HTR-8/SVneo (cell line): ENCODE data around the gene JSRP1.
A peak's percentile ranks its signal among the peaks of the same experiment; 100 is the strongest.
"Not testable (repeated sequence)": the region's sequence is repeated elsewhere in the genome, so short reads cannot be mapped to it uniquely, and the experiment has no call there.

ENCODE experiments used
- DNase-seq: peaks from one replicate; pipeline ENCODE4 v3.0.0; 2011; ENCODE audit warnings: low spot score, mixed read lengths; ENCODE audit not compliant: insufficient read length
- FAIRE-seq: peaks from 2 replicates; lab custom pipeline; 2011; peaks lifted over from hg19 to GRCh38; lab: Jason Lieb, UNC

JSRP1 gene

GRCh38 chr19:2282862-2283237 is 26.6 kb upstream of the JSRP1 start:
- FAIRE-seq, result no peak
- no peak for DNase-seq

- peak; percentile 44 for DNase-seq
- FAIRE-seq, result peak; percentile 68
Measured at GRCh38 chr19:2282062-2282861, 26.0 kb upstream of the JSRP1 start, which contains the start of gene PEAK3. TSS of gene PEAK3 (minus strand) at chr19:2282175. CDS start at chr19:2280931, 1,244 bp downstream.

GRCh38 chr19:2281265-2282061 is 25.2 kb upstream of the JSRP1 start:
- not testable (repeated sequence) for DNase-seq, FAIRE-seq

- FAIRE-seq (no peak), DNase-seq (no peak)
Measured at GRCh38 chr19:2280633-2281264, 24.5 kb upstream of the JSRP1 start.

- FAIRE-seq, result no peak
Measured at GRCh38 chr19:2278459-2279158, 22.4 kb upstream of the JSRP1 start.

GRCh38 chr19:2277138-2277537 is 20.9 kb upstream of the JSRP1 start:
- no peak for FAIRE-seq
- no peak for DNase-seq

More at GRCh38 chr19:2278459-2279158, 22.4 kb upstream of the JSRP1 start:
- DNase-seq, result no peak

GRCh38 chr19:2276429-2276986 is 20.3 kb upstream of the JSRP1 start:
- no peak for DNase-seq
- FAIRE-seq, result no peak

GRCh38 chr19:2275588-2276428 is 19.6 kb upstream of the JSRP1 start:
- DNase-seq (no peak), FAIRE-seq (no peak)

GRCh38 chr19:2274931-2275535 is 18.8 kb upstream of the JSRP1 start:
- DNase-seq, result peak; percentile 65
- FAIRE-seq, result no peak

GRCh38 chr19:2274185-2274711 is 18.0 kb upstream of the JSRP1 start:
- no peak for FAIRE-seq
- no peak for DNase-seq

- no peak for FAIRE-seq
- DNase-seq, result peak; percentile 73
Measured at GRCh38 chr19:2273356-2274184, 17.4 kb upstream of the JSRP1 start.

GRCh38 chr19:2271234-2272103 is 15.3 kb upstream of the JSRP1 start:
- DNase-seq (no peak), FAIRE-seq (no peak)

- no peak for FAIRE-seq
- DNase-seq, result peak; percentile 62
Measured at GRCh38 chr19:2270423-2271233, 14.4 kb upstream of the JSRP1 start.

- DNase-seq (no peak), FAIRE-seq (no peak)
Measured at GRCh38 chr19:2270157-2270422, 13.9 kb upstream of the JSRP1 start.

GRCh38 chr19:2269244-2270156 is 13.3 kb upstream of the JSRP1 start:
- FAIRE-seq, result peak; percentile 20
- DNase-seq, result peak; percentile 97
